Mesothelial cell of epicardium (in vitro differentiated cells): ENCODE data around the gene PYROXD2. TPM values are rescaled to one million over a fixed set of nuclear protein-coding genes. Genes with fewer than 3 reads are reported as not detected.

ENCODE experiments used
- DNase-seq, 2 experiments: peaks; one replicate each; pipeline ENCODE4 v3.0.0; 2021; ENCODE audit warnings: low spot score in 2 of 2; ENCODE audit not compliant: unreplicated experiment in 2 of 2
- H3K27ac Mint-ChIP-seq: 2 replicates; pipeline ENCODE4 v1.8.0; 2021; ENCODE audit warnings: mixed read lengths
- H3K27me3 Mint-ChIP-seq: 2 replicates; pipeline ENCODE4 v1.8.0; 2021; ENCODE audit warnings: low read depth, mixed read lengths
- H3K36me3 Mint-ChIP-seq: 2 replicates; pipeline ENCODE4 v1.8.0; 2021; ENCODE audit warnings: mixed read lengths
- H3K4me1 Mint-ChIP-seq: 2 replicates; pipeline ENCODE4 v1.8.0; 2021; ENCODE audit warnings: mixed read lengths
- H3K4me3 Mint-ChIP-seq: 2 replicates; pipeline ENCODE4 v1.8.0; 2021; ENCODE audit warnings: mild to moderate bottlenecking, moderate library complexity, mixed read lengths
- H3K9me3 Mint-ChIP-seq: 2 replicates; pipeline ENCODE4 v1.8.0; 2021; ENCODE audit warnings: mixed read lengths
- CTCF ChIP-seq: fragments of 200-600 bp; sonication (generic); IDR thresholded peaks from one replicate; pipeline ENCODE4 v1.5.0; 2021; ENCODE audit warnings: antibody characterized with exemption; ENCODE audit not compliant: unreplicated experiment
- total RNA-seq: library from RNA; stranded (reverse); gene quantifications from 3 replicates; pipeline ENCODE4 v1.2.1, GENCODE V29; 2021

PYROXD2 gene
- total RNA-seq, 1 donor from 2014 or later, result 31.9 TPM

- Mint-ChIP-seq H3K4me1 (peaks cover 7% of the 10 kb centered on the region), H3K36me3 (peaks cover 31% of the 10 kb centered on the region), H3K27me3 (no peaks in the 10 kb centered on the region), H3K9me3 (no peaks in the 10 kb centered on the region), H3K27ac (no peak overlapping the region), H3K4me3 (no peak overlapping the region)
- TF ChIP-seq CTCF, result no peak
- no peak for DNase-seq
Measured at GRCh38 chr10:98444314-98445006, 29.5 kb upstream of the PYROXD2 start.

- Mint-ChIP-seq H3K4me1 (no peaks in the 10 kb centered on the region), H3K27me3 (no peaks in the 10 kb centered on the region), H3K4me3 (no peak overlapping the region), H3K9me3 (no peaks in the 10 kb centered on the region), H3K36me3 (peaks cover 49% of the 10 kb centered on the region), H3K27ac (no peak overlapping the region)
- TF ChIP-seq CTCF, result no peak
- DNase-seq, result no peak
Measured at GRCh38 chr10:98438715-98439114, 23.7 kb upstream of the PYROXD2 start.

- peaks cover 54% of the 10 kb centered on the region for H3K36me3 Mint-ChIP-seq
- no peak overlapping the region for H3K27ac Mint-ChIP-seq
- TF ChIP-seq CTCF, result no peak
- no peaks in the 10 kb centered on the region for H3K4me1 Mint-ChIP-seq
- no peak for DNase-seq
- H3K27me3 Mint-ChIP-seq, result no peaks in the 10 kb centered on the region
- peaks cover 10% of the 10 kb centered on the region for H3K9me3 Mint-ChIP-seq
- no peak overlapping the region for H3K4me3 Mint-ChIP-seq
Measured at GRCh38 chr10:98436704-98437103, 21.7 kb upstream of the PYROXD2 start.

GRCh38 chr10:98435178-98435577 is 20.2 kb upstream of the PYROXD2 start:
- H3K27me3 Mint-ChIP-seq, result no peaks in the 10 kb centered on the region
- no peaks in the 10 kb centered on the region for H3K4me1 Mint-ChIP-seq
- no peak for TF ChIP-seq CTCF
- peaks cover 15% of the 10 kb centered on the region for H3K9me3 Mint-ChIP-seq
- DNase-seq, result no peak
- peaks cover 63% of the 10 kb centered on the region for H3K36me3 Mint-ChIP-seq
- H3K4me3 Mint-ChIP-seq, result no peak overlapping the region
- H3K27ac Mint-ChIP-seq, result no peak overlapping the region

- H3K27ac Mint-ChIP-seq, result no peak overlapping the region
- TF ChIP-seq CTCF, result no peak
Measured at GRCh38 chr10:98433881-98434732, 19.1 kb upstream of the PYROXD2 start.

More at GRCh38 chr10:98433881-98434732, 19.1 kb upstream of the PYROXD2 start:
- peaks cover 15% of the 10 kb centered on the region for H3K9me3 Mint-ChIP-seq
- no peaks in the 10 kb centered on the region for H3K27me3 Mint-ChIP-seq
- no peaks in the 10 kb centered on the region for H3K4me1 Mint-ChIP-seq
- H3K36me3 Mint-ChIP-seq, result peaks cover 52% of the 10 kb centered on the region
- H3K4me3 Mint-ChIP-seq, result no peak overlapping the region
- no peak for DNase-seq
